Mesendoderm (in vitro differentiated cells): Measurements from ENCODE around the gene B3GALT6.

Experiments used
- DNase-seq: peaks from one replicate; pipeline ENCODE4 v3.0.0; 2013
- H2AK5ac ChIP-seq: 2 replicates; pipeline ENCODE4 v1.6.1; 2013; ENCODE audit warnings: low read length, inconsistent platforms
- H2BK120ac ChIP-seq: 2 replicates; pipeline ENCODE4 v1.6.1; 2013; ENCODE audit warnings: low read depth, mild to moderate bottlenecking, low read length, moderate library complexity, mixed read lengths
- H2BK15ac ChIP-seq: replicated peaks from 2 replicates; pipeline ENCODE4 v1.6.1; 2013; ENCODE audit warnings: low read depth, mild to moderate bottlenecking, moderate library complexity
- H2BK5ac ChIP-seq: 2 replicates; pipeline ENCODE4 v1.6.1; 2013; ENCODE audit warnings: low read length, inconsistent platforms
- H3K18ac ChIP-seq: 2 replicates; pipeline ENCODE4 v1.6.1; 2013; ENCODE audit warnings: mild to moderate bottlenecking, low read length, mixed read lengths
- H3K23ac ChIP-seq: one replicate; pipeline ENCODE4 v1.6.1; 2013; ENCODE audit warnings: low read length
- H3K27ac ChIP-seq: 2 replicates; pipeline ENCODE4 v1.5.1; 2013; ENCODE audit warnings: low read depth, mild to moderate bottlenecking, inconsistent platforms, low read length, moderate library complexity
- H3K27me3 ChIP-seq: 2 replicates; pipeline ENCODE4 v1.6.1; 2013; ENCODE audit warnings: low read length, control low read depth, mild to moderate bottlenecking, inconsistent platforms; ENCODE audit not compliant: insufficient read depth, poor library complexity
- H3K36me3 ChIP-seq: 2 replicates; pipeline ENCODE4 v1.6.1; 2013; ENCODE audit warnings: low read length, inconsistent platforms; ENCODE audit not compliant: control insufficient read depth, insufficient read depth
- H3K4ac ChIP-seq: one replicate; pipeline ENCODE4 v1.6.1; 2013; ENCODE audit warnings: low read depth, mild to moderate bottlenecking, low read length, moderate library complexity
- H3K4me1 ChIP-seq: 2 replicates; pipeline ENCODE4 v1.6.1; 2013; ENCODE audit warnings: low read depth, low read length, inconsistent platforms; ENCODE audit not compliant: control insufficient read depth
- H3K4me2 ChIP-seq: 2 replicates; pipeline ENCODE4 v1.6.1; 2013; ENCODE audit warnings: low read length
- H3K4me3 ChIP-seq: 2 replicates; pipeline ENCODE4 v1.5.1; 2013; ENCODE audit warnings: mild to moderate bottlenecking, low read length
- H3K56ac ChIP-seq: one replicate; pipeline ENCODE4 v1.6.1; 2013; ENCODE audit warnings: low read length
- H3K79me1 ChIP-seq: 2 replicates; pipeline ENCODE4 v1.6.1; 2013; ENCODE audit warnings: low read length, inconsistent platforms
- H3K79me2 ChIP-seq: 2 replicates; pipeline ENCODE4 v1.6.1; 2013; ENCODE audit warnings: mild to moderate bottlenecking, low read length; ENCODE audit not compliant: control insufficient read depth, insufficient read depth
- H3K9ac ChIP-seq: 2 replicates; pipeline ENCODE4 v1.6.1; 2013; ENCODE audit warnings: low read length, inconsistent platforms
- H4K5ac ChIP-seq: one replicate; pipeline ENCODE4 v1.6.1; 2013; ENCODE audit warnings: low read length
- H4K8ac ChIP-seq: one replicate; pipeline ENCODE4 v1.6.1; 2013; ENCODE audit warnings: low read depth, mild to moderate bottlenecking, control low read depth, low read length, moderate library complexity
- WGBS: extraction: QIAGEN DNeasy Blood & Tissue Kit; methylation state at CpG from one replicate; pipeline ENCODE4 v1.1.7; 2013; ENCODE audit warnings: low lambda C conversion rate, missing lambda C conversion rate; ENCODE audit not compliant: insufficient coverage; ENCODE audit errors: extremely low coverage; 5-methylcytosine and 5-hydroxymethylcytosine counted together

B3GALT6 gene

GRCh38 chr1:1240822-1241587 is 9.0 kb downstream of the B3GALT6 start:
- no peak overlapping the region for H3K4me2 ChIP-seq
- no peak overlapping the region for H3K56ac ChIP-seq
- H3K4me3 ChIP-seq, result no peak overlapping the region
- H3K79me1 ChIP-seq, result no peaks in the 10 kb centered on the region
- no peaks in the 10 kb centered on the region for H3K4me1 ChIP-seq
- no peaks in the 10 kb centered on the region for H3K27me3 ChIP-seq
- no peak overlapping the region for H3K23ac ChIP-seq
- no peak overlapping the region for H4K5ac ChIP-seq
- no peak for DNase-seq
- H2BK5ac ChIP-seq, result no peak overlapping the region
- no peak overlapping the region for H2AK5ac ChIP-seq
- no peak overlapping the region for H3K18ac ChIP-seq
- no peak overlapping the region for H2BK120ac ChIP-seq
- WGBS, result no CpG with 5 or more reads among the region's 23 CpGs
- no peak overlapping the region for H2BK15ac ChIP-seq
- no peak overlapping the region for H3K27ac ChIP-seq
- H3K9ac ChIP-seq, result no peak overlapping the region
- no peak overlapping the region for H3K4ac ChIP-seq
- H3K36me3 ChIP-seq, result no peaks in the 10 kb centered on the region
- no peak overlapping the region for H4K8ac ChIP-seq
- no peaks in the 10 kb centered on the region for H3K79me2 ChIP-seq

DNA sequence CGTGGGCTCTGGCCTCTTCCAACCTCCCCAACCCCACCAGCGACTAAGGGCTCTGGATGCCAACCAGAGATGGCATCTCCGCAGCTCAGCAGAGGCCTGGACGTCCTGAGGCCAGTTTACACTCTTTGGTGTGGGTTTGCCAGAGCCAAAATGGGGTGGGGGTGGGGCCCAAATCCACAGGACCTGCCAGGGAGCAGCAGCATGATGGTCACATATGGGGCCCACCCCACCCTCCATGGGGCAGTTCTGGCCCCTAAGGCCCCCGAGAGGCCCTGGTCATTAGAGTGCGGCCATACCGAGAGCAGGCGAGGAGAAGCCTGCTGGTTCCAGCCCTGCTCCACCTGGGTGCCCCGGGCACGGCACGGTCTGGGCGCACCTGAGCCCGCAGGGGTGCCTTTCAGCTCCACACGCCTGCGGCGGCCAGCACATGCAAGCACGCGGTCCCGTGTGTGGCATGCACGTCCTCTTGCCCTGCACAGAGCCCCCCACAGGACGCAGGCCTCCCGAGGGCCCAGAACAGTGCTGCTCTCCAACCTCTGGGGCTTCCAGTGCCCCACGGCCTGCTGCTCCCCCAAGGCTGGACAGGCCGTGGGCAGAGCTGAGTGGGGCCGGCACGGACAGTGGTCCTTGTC is 9.7 kb downstream of the B3GALT6 start:
- Histone ChIP-seq H3K79me2 (no peaks in the 10 kb centered on the region), H3K79me1 (no peaks in the 10 kb centered on the region), H2BK15ac (no peak overlapping the region), H3K4me2 (no peak overlapping the region), H3K23ac (no peak overlapping the region), H3K9ac (no peak overlapping the region), H3K27ac (no peak overlapping the region), H3K27me3 (no peaks in the 10 kb centered on the region), H3K4ac (no peak overlapping the region), H2AK5ac (no peak overlapping the region), H3K18ac (no peak overlapping the region), H3K4me3 (no peak overlapping the region), H2BK120ac (no peak overlapping the region), H2BK5ac (no peak overlapping the region), H3K36me3 (no peaks in the 10 kb centered on the region), H3K4me1 (no peaks in the 10 kb centered on the region), H4K5ac (no peak overlapping the region), H3K56ac (no peak overlapping the region), H4K8ac (no peak overlapping the region)
- DNase-seq, result no peak
- WGBS, result no CpG with 5 or more reads among the region's 26 CpGs

DNA sequence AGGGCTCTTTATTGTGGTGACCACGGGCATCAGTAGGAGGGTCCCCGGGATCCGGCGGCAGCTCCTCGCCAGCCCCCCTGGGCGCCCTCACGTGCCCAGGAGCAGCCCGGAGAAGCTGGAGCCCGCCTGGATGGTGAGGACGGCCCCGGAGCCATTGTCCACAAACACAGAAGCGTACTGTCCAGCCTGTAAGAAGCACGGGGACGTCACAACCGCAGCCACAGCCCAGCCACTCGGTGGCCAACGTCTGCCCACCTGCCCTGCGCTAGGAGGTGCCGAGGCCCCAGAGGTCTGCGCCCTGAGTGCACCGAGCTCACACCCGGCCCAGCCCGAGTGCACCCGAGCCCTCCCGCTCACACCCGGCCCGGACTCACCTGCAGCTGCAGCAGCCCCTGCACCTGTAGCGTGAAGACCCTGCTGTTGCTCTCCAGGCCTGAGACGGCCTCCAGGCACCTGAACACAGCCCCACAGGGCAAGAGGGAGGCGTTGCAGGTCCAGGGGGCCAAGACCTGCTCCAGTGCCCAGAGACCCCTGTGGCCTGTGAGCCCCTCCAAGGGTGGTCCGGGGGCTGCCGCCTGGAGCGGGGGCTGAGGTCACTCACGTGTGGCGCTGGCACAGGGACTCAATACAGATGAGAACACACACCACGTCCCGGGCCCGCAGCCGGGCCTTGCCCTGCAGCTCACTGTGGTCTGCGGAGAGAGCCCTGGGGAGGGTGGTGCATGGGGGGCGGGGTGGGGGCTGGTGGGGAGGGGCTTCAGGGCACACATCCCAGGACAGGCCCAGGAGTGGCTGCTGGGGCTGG is 10.6 kb downstream of the B3GALT6 start:
- no CpG with 5 or more reads among the region's 41 CpGs for WGBS

GRCh38 chr1:1243266-1243660 is 11.2 kb downstream of the B3GALT6 start:
- Histone ChIP-seq H3K4me2 (no peak overlapping the region), H3K79me2 (no peaks in the 10 kb centered on the region), H3K27ac (no peak overlapping the region), H3K4me3 (no peak overlapping the region), H4K8ac (no peak overlapping the region), H4K5ac (no peak overlapping the region), H2BK15ac (no peak overlapping the region), H3K36me3 (no peaks in the 10 kb centered on the region), H3K4ac (no peak overlapping the region), H3K23ac (no peak overlapping the region), H2AK5ac (no peak overlapping the region), H3K9ac (no peak overlapping the region), H3K56ac (no peak overlapping the region), H2BK120ac (no peak overlapping the region), H3K18ac (no peak overlapping the region), H3K79me1 (no peaks in the 10 kb centered on the region), H3K4me1 (no peaks in the 10 kb centered on the region), H3K27me3 (no peaks in the 10 kb centered on the region), H2BK5ac (no peak overlapping the region)
- DNase-seq, result no peak
- WGBS, result no CpG with 5 or more reads among the region's 23 CpGs

More for the DNA sequence above, 10.6 kb downstream of the B3GALT6 start:
- Histone ChIP-seq H2BK120ac (no peak overlapping the region), H4K8ac (no peak overlapping the region), H4K5ac (no peak overlapping the region), H2BK15ac (no peak overlapping the region), H3K27me3 (no peaks in the 10 kb centered on the region), H3K4me3 (no peak overlapping the region), H3K4me1 (no peaks in the 10 kb centered on the region), H3K36me3 (no peaks in the 10 kb centered on the region), H3K27ac (no peak overlapping the region), H2AK5ac (no peak overlapping the region), H3K23ac (no peak overlapping the region), H3K9ac (no peak overlapping the region), H3K4ac (no peak overlapping the region), H3K18ac (no peak overlapping the region), H3K79me1 (no peaks in the 10 kb centered on the region), H3K56ac (no peak overlapping the region), H3K4me2 (no peak overlapping the region), H2BK5ac (no peak overlapping the region), H3K79me2 (no peaks in the 10 kb centered on the region)
- no peak for DNase-seq

DNA sequence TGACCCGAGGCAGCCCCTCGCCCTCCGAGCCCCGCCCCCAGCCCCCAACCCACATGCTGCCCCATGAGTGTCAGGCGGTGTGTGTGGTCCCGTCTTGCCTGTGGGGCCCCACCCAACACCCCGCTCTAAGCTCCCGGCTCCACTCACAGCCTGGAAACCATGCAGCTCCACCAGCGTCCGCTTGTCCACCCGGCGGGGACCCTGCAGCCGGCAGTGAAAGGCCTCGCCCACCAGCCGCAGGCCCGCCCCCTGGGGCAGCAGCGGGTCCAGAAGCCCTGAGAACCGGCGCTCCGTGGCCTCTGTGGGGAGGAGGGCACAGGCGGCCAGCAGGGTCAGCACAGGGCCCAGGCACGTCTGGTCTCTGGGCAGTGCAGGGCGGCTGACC is 11.8 kb downstream of the B3GALT6 start:
- H3K4me2 ChIP-seq, result no peak overlapping the region
- H3K56ac ChIP-seq, result no peak overlapping the region
- H3K4me1 ChIP-seq, result no peaks in the 10 kb centered on the region
- H4K5ac ChIP-seq, result no peak overlapping the region
- H2BK120ac ChIP-seq, result no peak overlapping the region
- WGBS, result no CpG with 5 or more reads among the region's 23 CpGs
- no peak for DNase-seq
- no peak overlapping the region for H2AK5ac ChIP-seq
- H3K9ac ChIP-seq, result no peak overlapping the region
- no peak overlapping the region for H2BK15ac ChIP-seq
- H2BK5ac ChIP-seq, result no peak overlapping the region
- H3K27ac ChIP-seq, result no peak overlapping the region
- no peak overlapping the region for H3K4ac ChIP-seq
- H3K79me1 ChIP-seq, result no peaks in the 10 kb centered on the region
- no peak overlapping the region for H3K4me3 ChIP-seq
- H4K8ac ChIP-seq, result no peak overlapping the region
- no peaks in the 10 kb centered on the region for H3K79me2 ChIP-seq
- H3K18ac ChIP-seq, result no peak overlapping the region
- no peak overlapping the region for H3K23ac ChIP-seq
- H3K27me3 ChIP-seq, result no peaks in the 10 kb centered on the region
- no peaks in the 10 kb centered on the region for H3K36me3 ChIP-seq
